ENCODE data around the gene CTDSPL.
A peak's percentile ranks its signal among the peaks of the same experiment; 100 is the strongest.
"Not testable (repeated sequence)": the region's sequence is repeated elsewhere in the genome, so short reads cannot be mapped to it uniquely, and the experiment has no call there.

Gene CTDSPL, protein sequence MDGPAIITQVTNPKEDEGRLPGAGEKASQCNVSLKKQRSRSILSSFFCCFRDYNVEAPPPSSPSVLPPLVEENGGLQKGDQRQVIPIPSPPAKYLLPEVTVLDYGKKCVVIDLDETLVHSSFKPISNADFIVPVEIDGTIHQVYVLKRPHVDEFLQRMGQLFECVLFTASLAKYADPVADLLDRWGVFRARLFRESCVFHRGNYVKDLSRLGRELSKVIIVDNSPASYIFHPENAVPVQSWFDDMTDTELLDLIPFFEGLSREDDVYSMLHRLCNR

DNA sequence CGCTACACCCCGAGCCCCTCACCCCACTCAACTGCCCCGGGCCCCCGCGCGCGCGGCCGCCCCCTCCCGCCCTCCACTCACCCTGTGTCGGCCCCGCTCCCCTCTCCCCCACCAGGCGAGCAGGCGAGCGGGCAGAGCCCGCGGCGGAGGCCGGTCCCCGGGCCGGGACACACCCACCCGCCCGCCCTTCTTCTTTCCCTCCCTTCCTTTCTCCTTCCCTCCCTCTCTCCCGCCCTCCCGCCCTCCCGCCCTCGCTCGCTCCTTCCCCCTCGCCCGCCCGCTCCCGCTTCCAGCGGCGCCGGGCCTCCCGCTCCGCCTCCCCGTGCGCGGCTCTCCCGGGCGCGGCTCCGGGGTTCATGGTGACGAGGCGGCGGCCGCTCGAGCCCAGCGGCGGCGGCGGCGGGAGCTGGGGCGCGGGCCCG is at the start of gene CTDSPL:
Gene CTDSPL, plus strand, starts transcription at position 261 of the 422 bp plus-strand sequence. CDS start 320 bp downstream, outside the sequence.
- peak within 1 kb of the TSS; percentile 69 for H3K4me3 ChIP-seq (ENCODE audit: low read length)
- TF ChIP-seq, protein P1, sequence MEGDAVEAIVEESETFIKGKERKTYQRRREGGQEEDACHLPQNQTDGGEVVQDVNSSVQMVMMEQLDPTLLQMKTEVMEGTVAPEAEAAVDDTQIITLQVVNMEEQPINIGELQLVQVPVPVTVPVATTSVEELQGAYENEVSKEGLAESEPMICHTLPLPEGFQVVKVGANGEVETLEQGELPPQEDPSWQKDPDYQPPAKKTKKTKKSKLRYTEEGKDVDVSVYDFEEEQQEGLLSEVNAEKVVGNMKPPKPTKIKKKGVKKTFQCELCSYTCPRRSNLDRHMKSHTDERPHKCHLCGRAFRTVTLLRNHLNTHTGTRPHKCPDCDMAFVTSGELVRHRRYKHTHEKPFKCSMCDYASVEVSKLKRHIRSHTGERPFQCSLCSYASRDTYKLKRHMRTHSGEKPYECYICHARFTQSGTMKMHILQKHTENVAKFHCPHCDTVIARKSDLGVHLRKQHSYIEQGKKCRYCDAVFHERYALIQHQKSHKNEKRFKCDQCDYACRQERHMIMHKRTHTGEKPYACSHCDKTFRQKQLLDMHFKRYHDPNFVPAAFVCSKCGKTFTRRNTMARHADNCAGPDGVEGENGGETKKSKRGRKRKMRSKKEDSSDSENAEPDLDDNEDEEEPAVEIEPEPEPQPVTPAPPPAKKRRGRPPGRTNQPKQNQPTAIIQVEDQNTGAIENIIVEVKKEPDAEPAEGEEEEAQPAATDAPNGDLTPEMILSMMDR (IDR thresholded peaks at IDR 0.05; ENCODE audit: insufficient read depth, low read depth, low read length, missing control alignments), result no peak
- peak; percentile 72 for DNase-seq (ENCODE audit: low read depth)

DNA sequence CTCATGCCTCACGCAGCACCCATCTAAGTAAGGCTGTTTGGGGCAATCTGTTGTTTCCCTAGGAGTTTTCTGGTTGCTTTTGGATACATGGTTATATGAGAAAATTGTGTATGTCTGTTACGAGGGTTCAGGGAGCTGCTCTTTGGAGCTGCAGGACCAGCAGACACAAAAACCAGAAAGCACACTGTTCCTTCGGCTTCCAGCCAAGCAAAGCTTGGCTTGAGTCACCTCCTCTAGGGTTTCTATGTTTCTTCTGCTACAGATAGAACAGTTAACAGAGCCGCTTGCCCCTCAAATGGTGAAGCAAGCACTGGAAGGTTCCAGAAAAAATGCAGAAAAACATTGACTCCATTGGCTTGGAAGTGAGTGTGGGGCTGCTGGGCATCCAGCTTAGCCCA is 49.2 kb upstream of the CTDSPL start:
- DNase-seq (ENCODE audit: low read depth), result no peak
- TF ChIP-seq, protein P1 (IDR thresholded peaks at IDR 0.05; ENCODE audit: insufficient read depth, low read depth, low read length, missing control alignments), result no peak
- no peak overlapping the region for H3K4me3 ChIP-seq (ENCODE audit: low read length)

DNA sequence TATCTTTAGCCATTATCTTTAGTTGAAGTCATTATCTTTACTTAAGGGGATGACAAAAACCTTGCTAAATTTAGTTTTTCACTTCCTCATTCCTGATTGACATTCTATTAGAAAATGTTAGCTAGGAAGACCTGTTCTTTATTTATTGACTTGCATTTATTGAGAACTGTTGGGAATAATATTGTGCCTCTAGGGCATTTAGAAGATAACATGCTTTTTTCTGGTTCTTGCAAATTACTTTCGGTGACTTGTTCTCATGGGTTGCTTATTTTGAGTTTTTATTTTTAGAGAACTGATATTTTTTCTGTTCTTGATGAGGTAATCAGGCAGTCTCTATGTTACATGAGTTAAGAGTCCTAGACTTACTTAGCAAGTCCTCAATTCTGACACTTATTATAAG is 48.3 kb upstream of the CTDSPL start:
- no peak for DNase-seq (ENCODE audit: low read depth)
- no peak overlapping the region for H3K4me3 ChIP-seq (ENCODE audit: low read length)
- TF ChIP-seq, protein P1 (IDR thresholded peaks at IDR 0.05; ENCODE audit: insufficient read depth, low read depth, low read length, missing control alignments), result no peak

DNA sequence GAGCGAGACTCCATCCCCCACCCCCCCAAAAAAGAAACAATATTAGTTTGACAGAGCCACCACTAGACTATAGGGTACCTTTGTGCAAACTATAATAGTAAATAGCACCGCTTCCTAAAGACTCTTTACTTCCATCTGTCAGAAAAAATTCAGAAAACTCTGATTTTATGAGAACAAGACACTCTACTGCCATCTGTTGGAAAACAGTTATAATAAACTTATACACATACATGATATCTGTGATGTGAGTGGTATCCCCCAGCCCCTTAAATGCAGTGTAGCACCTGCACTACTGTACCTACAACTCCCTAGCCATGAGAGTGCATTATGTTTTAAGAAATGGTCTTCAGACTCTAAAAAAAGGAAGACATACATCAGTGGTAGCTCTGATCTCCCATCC is 47.1 kb upstream of the CTDSPL start:
- DNase-seq (ENCODE audit: low read depth), result no peak
- H3K4me3 ChIP-seq (ENCODE audit: low read length), result no peak overlapping the region
- TF ChIP-seq, protein P1 (IDR thresholded peaks at IDR 0.05; ENCODE audit: insufficient read depth, low read depth, low read length, missing control alignments), result no peak

DNA sequence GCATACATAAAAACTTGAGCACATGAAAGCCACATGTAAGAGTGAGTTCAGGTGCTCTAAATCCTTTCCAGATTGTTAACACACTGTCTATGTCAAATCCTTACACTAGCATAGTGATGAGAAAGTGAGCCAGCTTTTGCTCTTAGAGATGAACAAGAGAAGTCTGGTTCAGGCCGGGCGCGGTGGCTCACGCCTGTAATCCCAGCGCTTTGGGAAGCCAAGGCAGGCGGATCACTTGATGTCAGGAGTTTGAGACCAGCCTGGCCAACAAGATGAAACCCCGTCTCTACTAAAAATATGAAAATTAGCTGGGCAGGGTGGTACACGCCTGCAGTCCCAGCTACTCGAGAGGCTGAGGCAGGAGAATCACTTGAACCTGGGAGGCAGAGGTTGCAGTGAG is 46.5 kb upstream of the CTDSPL start:
- DNase-seq (ENCODE audit: low read depth); H3K4me3 ChIP-seq (ENCODE audit: low read length): not testable (repeated sequence)

DNA sequence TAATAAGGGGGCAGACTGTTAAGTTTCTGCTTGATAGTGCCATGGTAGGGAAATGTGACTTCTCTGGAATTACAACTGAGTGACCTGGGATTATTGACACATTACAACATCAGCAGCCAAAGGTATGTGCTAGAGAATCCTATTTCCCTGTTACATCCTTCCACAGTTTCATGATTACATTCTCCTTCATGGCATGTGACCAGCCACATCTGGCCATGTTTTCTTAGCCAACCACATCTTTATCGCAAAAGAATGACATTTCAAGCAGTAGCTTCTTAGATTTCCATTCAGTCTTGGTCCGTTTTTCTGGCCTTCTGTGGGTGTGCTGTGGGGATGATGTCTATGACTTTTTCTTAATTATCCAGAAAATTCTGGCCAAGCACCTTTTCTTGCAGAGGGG is 45.4 kb upstream of the CTDSPL start:
- TF ChIP-seq, protein P1 (IDR thresholded peaks at IDR 0.05; ENCODE audit: insufficient read depth, low read depth, low read length, missing control alignments), result no peak
- DNase-seq (ENCODE audit: low read depth), result no peak

DNA sequence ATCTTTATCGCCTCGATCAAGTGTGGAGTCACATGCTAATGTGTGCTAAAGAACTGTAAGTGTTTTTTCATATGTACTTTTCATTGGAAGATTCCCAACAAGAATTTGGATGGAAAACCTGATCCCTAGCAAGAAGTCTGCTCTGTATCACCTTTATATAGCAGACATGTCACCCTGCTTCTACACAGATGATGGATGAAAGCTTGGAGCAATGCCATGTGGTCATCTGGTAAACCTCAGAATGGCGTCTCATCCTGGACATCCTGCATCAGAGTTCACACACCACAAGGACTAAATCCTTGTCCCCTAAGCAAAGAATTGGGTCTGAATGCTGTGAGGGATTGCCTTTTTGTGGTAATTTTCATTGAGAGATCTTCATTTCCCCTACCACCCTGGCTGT is 42.1 kb upstream of the CTDSPL start:
- TF ChIP-seq, protein P1 (IDR thresholded peaks at IDR 0.05; ENCODE audit: insufficient read depth, low read depth, low read length, missing control alignments), result no peak
- DNase-seq (ENCODE audit: low read depth), result no peak
- no peak overlapping the region for H3K4me3 ChIP-seq (ENCODE audit: low read length)

More for the DNA sequence above, 45.4 kb upstream of the CTDSPL start:
- H3K4me3 ChIP-seq (ENCODE audit: low read length), result no peak overlapping the region
